RWPE2 (cell line): ENCODE results near the gene POLE.
A peak's percentile ranks its signal among the peaks of the same experiment; 100 is the strongest.
"Not testable (repeated sequence)": the region's sequence is repeated elsewhere in the genome, so short reads cannot be mapped to it uniquely, and the experiment has no call there.

Experiments used
- ATAC-seq: fragments of 200-7000 bp; cut with Tn5 transposase; 3 replicates; pipeline ENCODE4 v1.9.1; 2021; ENCODE audit warnings: low read depth
- DNase-seq: peaks from one replicate; pipeline ENCODE4 v3.0.0-alpha.2; 2020; ENCODE audit warnings: low spot score
- H3K27ac ChIP-seq: fragments of 450-650 bp; 2 replicates; pipeline ENCODE4 v1.5.1; 2017; ENCODE audit warnings: mild to moderate bottlenecking; ENCODE audit not compliant: poor library complexity, severe bottlenecking
- H3K27me3 ChIP-seq: fragments of 250-450 bp; sonication (Bioruptor Pico); 2 replicates; pipeline ENCODE4 v1.5.1; 2021; ENCODE audit warnings: mild to moderate bottlenecking, moderate library complexity; ENCODE audit not compliant: insufficient read depth, poor library complexity, severe bottlenecking
- H3K36me3 ChIP-seq: fragments of 250-450 bp; sonication (Bioruptor Pico); 2 replicates; pipeline ENCODE4 v1.5.1; 2020; ENCODE audit warnings: low read depth, mild to moderate bottlenecking, moderate library complexity
- H3K4me1 ChIP-seq: fragments of 250-450 bp; sonication (Bioruptor Pico); 2 replicates; pipeline ENCODE4 v1.5.1; 2021; ENCODE audit warnings: mild to moderate bottlenecking, moderate library complexity; ENCODE audit not compliant: insufficient read depth, poor library complexity, severe bottlenecking
- H3K4me3 ChIP-seq: fragments of 250-450 bp; sonication (Bioruptor Pico); 2 replicates; pipeline ENCODE4 v1.5.1; 2021; ENCODE audit warnings: mild to moderate bottlenecking, moderate library complexity; ENCODE audit not compliant: severe bottlenecking
- H3K9me3 ChIP-seq: fragments of 250-450 bp; sonication (Bioruptor Pico); 2 replicates; pipeline ENCODE4 v1.5.1; 2021; ENCODE audit warnings: mild to moderate bottlenecking, moderate library complexity; ENCODE audit not compliant: severe bottlenecking
- TF ChIP-seq, protein P1 (sequence below): fragments of 450-650 bp; IDR thresholded peaks from one replicate; pipeline ENCODE4 v1.5.1; 2017; ENCODE audit warnings: mild to moderate bottlenecking, moderate library complexity; ENCODE audit not compliant: poor library complexity, severe bottlenecking

The POLE gene

DNA sequence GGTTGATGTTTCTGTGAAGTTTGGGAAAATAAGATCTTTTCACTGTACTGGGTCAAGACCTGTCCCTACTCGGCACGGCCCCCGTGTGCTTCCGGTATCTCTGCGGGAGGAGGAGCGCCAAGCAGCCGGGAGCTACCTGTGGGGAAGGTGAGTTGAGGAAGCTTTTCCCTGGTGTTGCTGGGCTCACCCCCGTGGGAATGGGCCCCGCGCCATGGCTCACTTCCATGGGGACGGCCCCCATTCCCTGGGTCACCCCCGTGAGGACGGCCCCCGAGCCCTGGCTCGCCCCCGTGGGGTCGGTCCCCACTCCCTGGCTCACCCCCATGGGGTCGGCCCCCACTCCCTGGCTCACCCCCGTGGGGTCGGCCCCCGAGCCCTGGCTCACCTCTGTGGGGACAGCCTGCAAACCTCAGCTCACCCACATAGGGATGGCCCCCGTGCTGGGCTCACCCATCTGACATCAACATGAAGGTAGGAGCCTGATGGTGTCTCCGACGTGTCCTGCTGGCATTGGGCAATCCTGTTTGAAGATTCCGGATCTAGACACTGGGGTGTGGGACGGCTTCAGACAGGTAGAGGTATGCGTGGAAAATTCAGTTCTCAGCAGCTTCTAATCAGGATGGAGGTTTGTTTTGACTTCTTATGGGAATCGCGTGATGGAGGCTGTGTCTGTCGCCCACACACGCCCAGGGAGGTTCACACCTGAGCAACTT is 85.8 kb downstream of the POLE start:
- no peak overlapping the region for H3K27ac ChIP-seq
- ATAC-seq: no peak

DNA sequence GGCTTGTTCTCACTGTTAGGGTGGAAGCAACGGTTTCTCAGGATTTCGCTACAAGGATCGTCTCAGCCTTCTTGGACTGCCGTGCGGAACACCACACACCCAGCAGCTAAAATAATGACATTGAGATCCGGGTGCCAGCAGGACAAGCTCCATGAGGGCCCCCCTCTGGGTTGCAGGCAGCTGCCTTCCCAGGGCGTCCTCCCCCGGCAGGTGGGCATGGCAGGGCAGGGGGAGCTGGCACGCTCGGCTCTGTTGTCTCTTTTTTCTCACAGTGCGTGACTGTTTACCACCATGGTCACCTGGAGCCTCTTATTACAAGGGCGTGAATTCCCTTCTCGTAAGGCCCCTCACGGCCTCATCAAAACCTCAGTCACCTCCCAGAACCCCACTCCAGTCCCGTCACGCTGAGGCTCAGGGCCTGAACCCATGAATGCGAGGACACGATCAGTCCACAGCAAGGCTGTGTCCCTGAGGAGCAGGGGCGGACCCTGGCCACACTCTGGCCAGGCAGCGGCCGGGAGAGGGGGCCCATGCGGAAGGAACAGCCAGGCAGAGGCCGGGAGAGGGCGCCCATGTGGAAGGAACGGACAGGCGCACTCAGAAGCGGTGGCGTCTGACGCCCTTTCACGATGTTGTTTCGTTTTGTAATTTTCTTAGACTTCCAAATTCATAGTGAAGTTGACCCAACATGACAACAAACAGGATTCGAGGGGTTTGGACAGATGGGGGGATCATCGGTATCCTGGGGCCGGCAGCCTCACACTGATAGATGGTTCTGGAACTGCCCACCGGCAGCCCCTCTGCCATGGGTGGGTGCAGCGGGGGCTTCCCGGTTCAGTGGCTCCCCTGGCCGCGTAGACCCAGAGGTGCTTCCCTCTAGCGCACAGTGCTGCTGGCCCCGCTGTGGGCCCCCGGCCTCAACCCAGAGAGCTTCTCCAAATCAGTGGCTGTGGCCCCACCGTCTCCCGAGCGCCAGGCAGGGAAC is 86.8 kb downstream of the POLE start:
- DNase-seq: no peak
- no peaks in the 10 kb centered on the region for H3K4me1 ChIP-seq
- H3K27ac ChIP-seq: no peak overlapping the region
- H3K9me3 ChIP-seq: no peaks in the 10 kb centered on the region
- H3K36me3 ChIP-seq: no peaks in the 10 kb centered on the region
- H3K27me3 ChIP-seq: peaks cover 44% of the 10 kb centered on the region
- peak; percentile 80 for ATAC-seq
- peak overlapping the region; percentile 26 for H3K4me3 ChIP-seq
- TF ChIP-seq, protein P1, sequence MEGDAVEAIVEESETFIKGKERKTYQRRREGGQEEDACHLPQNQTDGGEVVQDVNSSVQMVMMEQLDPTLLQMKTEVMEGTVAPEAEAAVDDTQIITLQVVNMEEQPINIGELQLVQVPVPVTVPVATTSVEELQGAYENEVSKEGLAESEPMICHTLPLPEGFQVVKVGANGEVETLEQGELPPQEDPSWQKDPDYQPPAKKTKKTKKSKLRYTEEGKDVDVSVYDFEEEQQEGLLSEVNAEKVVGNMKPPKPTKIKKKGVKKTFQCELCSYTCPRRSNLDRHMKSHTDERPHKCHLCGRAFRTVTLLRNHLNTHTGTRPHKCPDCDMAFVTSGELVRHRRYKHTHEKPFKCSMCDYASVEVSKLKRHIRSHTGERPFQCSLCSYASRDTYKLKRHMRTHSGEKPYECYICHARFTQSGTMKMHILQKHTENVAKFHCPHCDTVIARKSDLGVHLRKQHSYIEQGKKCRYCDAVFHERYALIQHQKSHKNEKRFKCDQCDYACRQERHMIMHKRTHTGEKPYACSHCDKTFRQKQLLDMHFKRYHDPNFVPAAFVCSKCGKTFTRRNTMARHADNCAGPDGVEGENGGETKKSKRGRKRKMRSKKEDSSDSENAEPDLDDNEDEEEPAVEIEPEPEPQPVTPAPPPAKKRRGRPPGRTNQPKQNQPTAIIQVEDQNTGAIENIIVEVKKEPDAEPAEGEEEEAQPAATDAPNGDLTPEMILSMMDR: peak; percentile 75

More for the DNA sequence above, 85.8 kb downstream of the POLE start:
- H3K36me3 ChIP-seq: no peaks in the 10 kb centered on the region
- H3K27me3 ChIP-seq: peaks cover 54% of the 10 kb centered on the region
- no peak overlapping the region for H3K4me3 ChIP-seq
- no peak for DNase-seq
- no peaks in the 10 kb centered on the region for H3K4me1 ChIP-seq
- TF ChIP-seq, protein P1: no peak
- no peaks in the 10 kb centered on the region for H3K9me3 ChIP-seq

DNA sequence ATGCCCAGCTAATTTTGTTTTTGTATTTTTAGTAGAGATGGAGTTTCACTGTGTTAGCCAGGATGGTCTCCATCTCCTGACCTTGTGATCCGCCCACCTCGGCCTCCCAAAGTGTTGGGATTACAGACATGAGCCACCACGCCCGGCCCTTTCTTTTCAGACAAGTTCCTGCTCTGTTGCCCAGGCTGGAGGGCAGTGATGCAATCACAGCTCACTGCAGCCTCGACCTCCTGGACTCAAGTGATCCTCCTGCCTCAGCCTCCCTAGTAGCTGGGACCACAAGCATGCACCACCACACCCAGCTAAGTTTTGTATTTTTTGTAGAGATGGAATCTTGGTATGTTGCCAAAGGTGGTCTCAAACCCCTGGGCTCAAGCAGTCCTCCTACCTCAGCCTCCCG is 87.6 kb downstream of the POLE start:
- not testable (repeated sequence) for DNase-seq, H3K4me3 ChIP-seq, H3K36me3 ChIP-seq, ATAC-seq, H3K4me1 ChIP-seq, H3K27ac ChIP-seq, H3K9me3 ChIP-seq
- peaks cover 36% of the 10 kb centered on the region for H3K27me3 ChIP-seq

DNA sequence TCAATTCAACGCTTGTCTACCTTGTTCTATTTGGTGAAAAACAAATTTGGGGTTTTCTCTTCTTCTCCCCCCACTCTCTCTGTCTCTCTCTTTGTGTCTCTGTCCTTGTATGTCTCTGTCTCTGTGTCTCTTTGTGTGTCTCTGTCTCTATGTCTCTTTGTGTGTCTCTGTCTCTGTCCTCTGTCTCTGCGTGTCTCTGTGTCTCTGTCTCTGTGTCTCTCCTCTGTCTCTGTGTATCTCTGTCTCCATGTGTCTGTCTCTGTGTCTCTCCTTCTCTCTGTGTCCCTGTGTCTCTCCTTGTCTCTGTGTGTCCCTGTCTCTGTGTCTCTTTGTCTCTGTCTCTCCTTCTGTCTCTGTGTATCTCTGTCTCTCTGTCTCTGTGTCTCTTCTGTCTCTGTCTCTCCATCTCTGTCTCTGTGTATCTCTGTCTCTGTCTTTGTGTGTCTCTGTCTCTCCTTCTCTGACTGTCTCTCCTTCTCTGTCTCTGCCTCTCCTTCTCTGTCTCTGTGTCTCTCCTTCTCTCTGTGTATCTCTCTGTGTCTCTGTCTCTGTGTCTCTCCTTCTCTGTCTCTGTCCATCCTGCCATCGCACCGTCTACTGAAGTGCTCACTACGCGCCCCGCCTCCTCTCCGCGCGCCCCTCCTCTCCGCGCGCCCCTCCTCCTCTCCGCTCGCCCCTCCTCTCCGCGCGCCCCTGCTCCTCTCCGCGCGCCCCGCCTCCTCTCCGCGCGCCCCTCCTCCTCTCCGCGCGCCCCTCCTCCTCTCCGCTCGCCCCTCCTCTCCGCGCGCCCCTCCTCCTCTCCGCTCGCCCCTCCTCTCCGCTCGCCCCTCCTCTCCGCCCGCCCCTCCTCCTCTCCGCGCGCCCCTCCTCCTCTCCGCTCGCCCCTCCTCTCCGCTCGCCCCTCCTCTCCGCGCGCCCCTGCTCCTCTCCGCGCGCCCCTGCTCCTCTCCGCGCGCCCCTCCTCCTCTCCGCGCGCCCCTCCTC is 89.5 kb downstream of the POLE start:
- Histone ChIP-seq H3K4me3 (peak overlapping the region; percentile 15), H3K4me1 (no peaks in the 10 kb centered on the region), H3K27me3 (peaks cover 17% of the 10 kb centered on the region), H3K27ac (no peak overlapping the region), H3K9me3 (no peaks in the 10 kb centered on the region), H3K36me3 (no peaks in the 10 kb centered on the region)
- DNase-seq: no peak
- no peak for ATAC-seq
- TF ChIP-seq, protein P1: no peak

DNA sequence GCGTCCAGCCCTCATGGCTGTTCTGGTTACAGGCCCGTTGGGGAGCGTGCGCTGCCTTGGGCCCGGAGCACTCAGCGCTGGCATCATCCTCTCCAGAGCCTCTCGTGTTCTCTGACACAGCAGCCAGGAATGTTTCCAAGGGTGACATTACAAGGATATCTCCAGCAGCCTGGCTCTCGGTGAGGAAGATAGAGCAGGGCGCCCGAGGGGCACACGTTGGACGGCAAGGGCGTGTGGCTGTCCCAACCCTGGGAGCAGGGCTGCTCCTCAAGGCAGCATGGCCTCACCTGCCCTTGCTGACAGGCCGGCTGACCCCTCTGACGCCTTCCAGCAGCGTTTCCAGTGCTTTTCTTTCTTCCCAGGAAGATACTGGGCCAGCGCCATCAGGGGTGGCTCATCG is 91.1 kb downstream of the POLE start:
- no peak for DNase-seq
- Histone ChIP-seq H3K9me3 (no peaks in the 10 kb centered on the region), H3K27me3 (peaks cover 5% of the 10 kb centered on the region), H3K4me1 (no peaks in the 10 kb centered on the region), H3K4me3 (no peak overlapping the region), H3K36me3 (no peaks in the 10 kb centered on the region), H3K27ac (no peak overlapping the region)
- ATAC-seq: no peak
- TF ChIP-seq, protein P1: no peak
